IPS-18a (cell line): ENCODE data around the gene HMX1.

ENCODE experiments used
- H3K27ac ChIP-seq: one replicate; pipeline ENCODE4 v1.5.1; 2013; ENCODE audit warnings: low read length
- H3K27me3 ChIP-seq: one replicate; pipeline ENCODE4 v1.6.1; 2013; ENCODE audit warnings: mild to moderate bottlenecking, low read length; ENCODE audit not compliant: control insufficient read depth, insufficient read depth
- H3K36me3 ChIP-seq: one replicate; pipeline ENCODE4 v1.6.1; 2013; ENCODE audit warnings: low read depth, low read length; ENCODE audit not compliant: control insufficient read depth
- H3K4me1 ChIP-seq: one replicate; pipeline ENCODE4 v1.6.1; 2013; ENCODE audit warnings: low read depth, low read length; ENCODE audit not compliant: control insufficient read depth
- H3K4me3 ChIP-seq: one replicate; pipeline ENCODE4 v1.5.1; 2013; ENCODE audit warnings: low read length
- H3K9ac ChIP-seq: one replicate; pipeline ENCODE4 v1.6.1; 2013; ENCODE audit warnings: mild to moderate bottlenecking, low read length, moderate library complexity
- H3K9me3 ChIP-seq: one replicate; pipeline ENCODE4 v1.6.1; 2013; ENCODE audit warnings: low read depth, low read length; ENCODE audit not compliant: control insufficient read depth

HMX1 gene

DNA sequence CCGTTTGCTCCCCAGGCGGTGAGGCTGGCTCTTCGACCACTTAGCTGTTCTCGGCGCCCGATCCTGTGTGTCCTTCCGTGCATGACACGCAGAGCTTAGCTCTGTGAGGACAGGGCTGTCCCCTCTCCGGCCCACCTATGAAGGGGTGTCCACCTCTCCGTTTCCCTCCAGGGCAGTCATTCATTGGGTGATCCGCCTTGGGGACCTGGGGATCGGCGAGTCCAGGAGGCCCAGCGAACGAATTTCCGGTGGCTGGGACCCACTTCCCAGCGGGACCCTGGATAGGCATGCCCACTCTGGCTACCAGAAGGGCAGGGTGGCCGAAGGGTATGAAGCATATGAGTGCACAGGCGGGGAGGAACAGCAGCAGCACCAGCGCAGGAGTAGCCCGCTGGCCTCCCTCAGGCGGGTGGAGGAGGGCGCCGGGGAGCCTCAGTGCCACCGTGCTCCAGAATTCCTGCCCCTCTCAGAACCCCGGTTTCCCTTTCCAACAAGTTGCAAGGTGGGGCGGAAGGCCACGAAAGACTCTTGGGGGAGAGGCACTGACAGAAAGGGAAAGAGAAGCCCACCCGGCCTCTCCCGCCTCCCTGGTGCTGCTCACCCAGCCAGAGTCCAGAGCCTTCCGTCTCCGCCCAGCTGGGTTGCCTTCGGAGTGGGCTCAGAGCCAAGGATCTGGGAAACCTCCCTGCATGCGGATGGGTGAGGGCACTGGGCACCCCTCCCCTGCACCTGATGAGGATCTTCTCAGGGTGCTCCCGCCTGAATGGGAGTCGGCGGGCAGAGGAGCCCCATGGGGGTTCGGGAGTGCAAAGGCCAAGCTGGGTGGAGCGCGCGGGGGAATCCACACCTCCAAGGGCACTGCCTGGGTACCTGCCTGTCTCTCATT, 8.6 kb downstream of the HMX1 start:
- Histone ChIP-seq H3K4me1 (peaks cover 3% of the 10 kb centered on the region), H3K9ac (no peak overlapping the region), H3K27me3 (peaks cover 100% of the 10 kb centered on the region), H3K9me3 (no peaks in the 10 kb centered on the region), H3K36me3 (no peaks in the 10 kb centered on the region), H3K4me3 (no peak overlapping the region), H3K27ac (no peak overlapping the region)

- no peaks in the 10 kb centered on the region for H3K9me3 ChIP-seq
- peaks cover 100% of the 10 kb centered on the region for H3K27me3 ChIP-seq
- no peak overlapping the region for H3K9ac ChIP-seq
- no peaks in the 10 kb centered on the region for H3K36me3 ChIP-seq
- H3K4me3 ChIP-seq, result no peak overlapping the region
- H3K4me1 ChIP-seq, result peaks cover 3% of the 10 kb centered on the region
- H3K27ac ChIP-seq, result no peak overlapping the region
These were observed 9.3 kb downstream of the HMX1 start for GRCh38 chr4:8862334-8862733.

DNA sequence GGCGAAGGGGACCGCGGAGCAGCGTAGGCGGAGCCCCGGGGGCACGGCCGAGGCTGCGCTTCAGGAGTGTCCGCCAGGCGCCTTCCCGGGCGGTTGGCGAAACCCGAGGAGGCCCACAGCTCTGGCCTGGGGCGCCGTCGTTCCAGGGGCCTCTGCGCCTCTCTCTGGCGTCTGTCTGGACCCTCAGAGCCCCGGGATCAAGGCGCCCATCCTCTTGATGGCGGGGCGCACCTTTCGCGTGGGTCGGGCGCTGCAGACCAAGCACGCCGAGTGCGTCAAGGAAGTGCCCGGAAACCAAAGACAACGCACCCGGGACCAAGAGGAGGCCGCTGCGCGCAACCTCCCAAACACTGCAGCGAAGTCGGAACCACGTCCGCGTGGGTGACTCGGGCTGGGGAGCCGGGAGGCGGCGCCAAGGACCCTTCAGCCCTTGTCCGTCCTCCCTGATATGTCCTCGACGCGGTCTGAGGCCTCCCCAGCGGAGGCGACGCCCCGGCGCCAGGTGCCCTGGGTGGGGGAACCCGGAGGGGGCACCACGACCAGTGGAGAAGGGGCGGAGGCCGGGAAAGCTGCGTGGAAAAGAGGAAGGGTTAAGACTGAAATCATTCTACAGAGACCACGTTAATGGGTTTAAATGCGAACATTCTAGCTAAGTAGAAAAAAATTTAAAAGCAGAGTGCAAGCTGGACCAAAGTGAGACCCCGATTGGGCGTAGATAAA, 9.9 kb downstream of the HMX1 start:
- no peaks in the 10 kb centered on the region for H3K9me3 ChIP-seq
- H3K4me3 ChIP-seq, result peak overlapping the region; percentile 39
- H3K36me3 ChIP-seq, result no peaks in the 10 kb centered on the region
- H3K4me1 ChIP-seq, result peaks cover 3% of the 10 kb centered on the region
- peaks cover 100% of the 10 kb centered on the region for H3K27me3 ChIP-seq
- H3K9ac ChIP-seq, result no peak overlapping the region
- no peak overlapping the region for H3K27ac ChIP-seq

GRCh38 chr4:8860892-8861575, 10.6 kb downstream of the HMX1 start:
- Histone ChIP-seq H3K36me3 (no peaks in the 10 kb centered on the region), H3K4me1 (peaks cover under 1% of the 10 kb centered on the region), H3K4me3 (peak overlapping the region; percentile 39), H3K9me3 (no peaks in the 10 kb centered on the region), H3K27me3 (peaks cover 100% of the 10 kb centered on the region), H3K27ac (no peak overlapping the region), H3K9ac (no peak overlapping the region)

GRCh38 chr4:8860096-8860891, 11.3 kb downstream of the HMX1 start:
- Histone ChIP-seq H3K4me1 (peaks cover 4% of the 10 kb centered on the region), H3K9ac (no peak overlapping the region), H3K9me3 (no peaks in the 10 kb centered on the region), H3K27ac (no peak overlapping the region), H3K4me3 (no peak overlapping the region), H3K27me3 (peaks cover 100% of the 10 kb centered on the region), H3K36me3 (no peaks in the 10 kb centered on the region)

DNA sequence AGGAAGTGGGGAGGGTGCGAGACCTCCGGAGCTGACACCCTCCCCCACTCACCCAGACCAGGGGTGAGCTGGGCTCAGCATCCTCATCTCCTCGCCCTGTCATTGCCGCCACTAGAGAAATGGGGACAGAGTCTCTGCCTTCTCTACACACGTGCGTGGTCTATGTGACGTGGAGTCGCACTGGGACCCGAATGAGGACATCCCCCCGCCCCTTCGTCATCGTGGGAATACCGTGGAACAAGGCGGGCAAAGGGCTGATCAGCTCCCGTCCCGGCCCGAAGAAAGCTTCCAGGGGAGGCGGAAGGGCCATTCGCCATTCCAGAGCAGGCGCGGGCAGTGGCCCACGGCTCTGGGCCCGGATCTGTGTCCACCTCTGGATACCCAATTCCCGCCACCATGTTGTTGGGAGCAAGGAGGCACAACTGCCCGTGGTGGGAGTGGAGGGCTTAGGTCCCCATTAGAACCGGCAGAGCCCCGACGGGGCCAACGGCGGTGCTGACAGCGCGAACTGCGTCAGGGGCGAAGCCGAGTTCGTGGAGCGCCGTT, 12.0 kb downstream of the HMX1 start:
- Histone ChIP-seq H3K9me3 (no peaks in the 10 kb centered on the region), H3K4me1 (peaks cover 9% of the 10 kb centered on the region), H3K36me3 (no peaks in the 10 kb centered on the region), H3K27me3 (peaks cover 100% of the 10 kb centered on the region), H3K27ac (no peak overlapping the region), H3K9ac (no peak overlapping the region), H3K4me3 (no peak overlapping the region)

DNA sequence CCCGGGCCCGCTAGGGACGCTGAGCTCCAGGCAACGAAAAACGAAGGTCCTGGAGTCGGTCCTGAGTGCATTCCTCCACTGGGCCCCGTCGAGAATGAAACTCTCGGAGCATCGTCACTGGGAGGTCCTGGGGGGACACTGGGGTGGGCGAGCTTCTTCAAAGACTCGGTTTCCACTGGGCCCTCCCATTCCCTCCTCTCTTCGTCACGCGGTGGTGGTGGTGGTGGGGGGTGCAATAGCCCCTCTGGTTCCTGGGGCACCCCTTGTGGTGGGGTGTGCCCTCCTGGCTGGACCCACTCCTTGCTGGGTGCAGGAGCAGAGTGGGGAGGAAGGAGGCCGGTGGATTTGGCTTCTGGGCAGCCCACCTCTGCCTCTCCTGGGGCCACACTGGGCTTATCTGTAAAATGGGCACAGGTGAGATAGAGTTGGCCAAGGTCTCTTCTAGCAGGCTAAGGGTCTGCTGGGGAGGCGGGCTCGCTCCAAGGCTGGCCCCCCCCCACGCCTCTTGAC, 12.9 kb downstream of the HMX1 start:
- Histone ChIP-seq H3K27ac (no peak overlapping the region), H3K9me3 (no peaks in the 10 kb centered on the region), H3K36me3 (no peaks in the 10 kb centered on the region), H3K4me3 (no peak overlapping the region), H3K9ac (no peak overlapping the region), H3K27me3 (peaks cover 100% of the 10 kb centered on the region), H3K4me1 (peaks cover 9% of the 10 kb centered on the region)

GRCh38 chr4:8857766-8858700, 13.6 kb downstream of the HMX1 start:
- no peaks in the 10 kb centered on the region for H3K36me3 ChIP-seq
- H3K27ac ChIP-seq, result no peak overlapping the region
- peak overlapping the region; percentile 15 for H3K4me3 ChIP-seq
- H3K27me3 ChIP-seq, result peaks cover 100% of the 10 kb centered on the region
- peaks cover 9% of the 10 kb centered on the region for H3K4me1 ChIP-seq
- H3K9me3 ChIP-seq, result no peaks in the 10 kb centered on the region
- no peak overlapping the region for H3K9ac ChIP-seq

DNA sequence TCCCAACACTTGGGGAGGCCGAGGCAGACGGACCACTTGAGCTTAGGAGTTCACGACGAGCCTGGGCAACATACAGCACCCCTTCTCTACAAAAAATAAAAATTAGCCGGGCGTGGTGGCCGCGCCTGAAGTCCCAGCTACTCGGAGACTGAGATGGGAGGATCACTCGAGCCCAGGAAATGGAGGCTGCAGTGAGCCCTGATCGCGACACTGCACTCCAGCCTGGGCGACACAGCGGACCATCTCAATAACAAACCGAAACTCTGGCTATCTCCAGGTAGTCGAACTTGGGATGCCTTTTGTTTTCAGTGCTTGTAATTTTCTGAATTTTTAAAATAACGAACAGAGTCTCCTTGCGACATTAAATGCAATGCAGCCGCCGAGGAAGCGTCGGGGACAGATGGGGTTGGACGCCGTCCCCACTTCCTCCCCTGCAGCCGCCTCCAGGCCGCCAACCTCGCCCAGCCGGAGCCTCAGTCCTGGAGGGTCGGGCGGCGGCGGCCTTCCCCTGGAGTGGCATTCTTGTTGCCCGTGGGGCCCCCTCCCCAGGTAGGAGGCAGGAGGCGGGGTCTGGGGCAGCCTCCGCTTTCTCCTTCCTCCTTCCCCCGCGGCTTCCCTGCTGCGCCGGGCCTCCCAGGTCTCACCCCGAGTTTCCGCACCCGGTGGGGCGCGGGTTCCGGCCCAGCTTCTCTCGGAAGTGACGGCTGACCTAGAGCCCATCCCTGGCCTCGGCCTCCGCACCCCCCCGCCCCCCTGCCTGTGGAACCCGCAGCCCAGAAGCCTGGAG, 14.6 kb downstream of the HMX1 start:
- peaks cover 9% of the 10 kb centered on the region for H3K4me1 ChIP-seq
- no peaks in the 10 kb centered on the region for H3K9me3 ChIP-seq
- H3K27me3 ChIP-seq, result peaks cover 97% of the 10 kb centered on the region
- H3K9ac ChIP-seq, result no peak overlapping the region
- no peak overlapping the region for H3K27ac ChIP-seq
- no peak overlapping the region for H3K4me3 ChIP-seq
- H3K36me3 ChIP-seq, result no peaks in the 10 kb centered on the region
